GM12865 (cell line): ENCODE data around the gene WDR1.

Experiments used
- DNase-seq: peaks from one replicate; pipeline ENCODE4 v3.0.0; 2010; ENCODE audit warnings: low read depth
- H3K4me3 ChIP-seq: 2 replicates; pipeline ENCODE4 v1.5.1; 2011; ENCODE audit warnings: mild to moderate bottlenecking, low read depth, low read length, control low read depth
- TF ChIP-seq, protein P1 (sequence below): IDR thresholded peaks from 2 replicates; pipeline ENCODE4 v1.5.1; 2011; ENCODE audit warnings: low read length, control low read depth, low read depth, inconsistent platforms; ENCODE audit not compliant: insufficient read depth; ENCODE audit errors: missing control alignments

The WDR1 gene

DNA sequence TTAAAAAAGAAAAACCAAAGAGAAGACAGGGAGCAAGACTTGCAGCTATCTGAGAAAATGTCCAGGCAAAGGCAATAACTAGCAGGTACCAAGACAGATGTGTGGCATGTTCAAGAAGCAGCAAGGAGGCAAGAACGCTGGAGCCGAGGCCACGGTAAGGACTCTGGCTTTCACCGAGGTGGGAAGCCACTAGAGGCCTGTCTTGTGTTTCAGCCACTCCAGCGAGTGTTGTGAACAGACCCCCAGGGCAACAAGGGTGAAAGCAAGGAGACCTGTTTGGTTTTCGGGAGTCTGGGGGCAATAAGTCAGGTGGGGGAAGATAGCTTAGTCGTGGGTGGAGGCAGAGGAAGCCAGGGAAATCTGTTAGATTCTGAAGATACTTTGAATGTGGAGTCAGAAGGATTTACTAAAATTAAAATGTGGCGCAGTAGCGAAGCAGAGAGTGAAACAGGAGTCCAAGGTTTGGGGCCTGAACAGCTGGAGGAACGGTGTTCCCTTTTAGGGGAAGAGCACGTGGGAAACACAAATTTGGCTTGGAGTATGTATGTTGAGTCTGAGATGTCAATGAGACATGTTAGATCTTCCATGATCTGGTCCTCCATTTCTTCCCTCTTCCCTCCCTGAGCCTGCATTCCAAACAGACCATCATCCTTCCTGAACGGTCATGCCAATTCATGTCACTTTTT lies 3.1 kb downstream of the WDR1 start:
- TF ChIP-seq, protein P1, sequence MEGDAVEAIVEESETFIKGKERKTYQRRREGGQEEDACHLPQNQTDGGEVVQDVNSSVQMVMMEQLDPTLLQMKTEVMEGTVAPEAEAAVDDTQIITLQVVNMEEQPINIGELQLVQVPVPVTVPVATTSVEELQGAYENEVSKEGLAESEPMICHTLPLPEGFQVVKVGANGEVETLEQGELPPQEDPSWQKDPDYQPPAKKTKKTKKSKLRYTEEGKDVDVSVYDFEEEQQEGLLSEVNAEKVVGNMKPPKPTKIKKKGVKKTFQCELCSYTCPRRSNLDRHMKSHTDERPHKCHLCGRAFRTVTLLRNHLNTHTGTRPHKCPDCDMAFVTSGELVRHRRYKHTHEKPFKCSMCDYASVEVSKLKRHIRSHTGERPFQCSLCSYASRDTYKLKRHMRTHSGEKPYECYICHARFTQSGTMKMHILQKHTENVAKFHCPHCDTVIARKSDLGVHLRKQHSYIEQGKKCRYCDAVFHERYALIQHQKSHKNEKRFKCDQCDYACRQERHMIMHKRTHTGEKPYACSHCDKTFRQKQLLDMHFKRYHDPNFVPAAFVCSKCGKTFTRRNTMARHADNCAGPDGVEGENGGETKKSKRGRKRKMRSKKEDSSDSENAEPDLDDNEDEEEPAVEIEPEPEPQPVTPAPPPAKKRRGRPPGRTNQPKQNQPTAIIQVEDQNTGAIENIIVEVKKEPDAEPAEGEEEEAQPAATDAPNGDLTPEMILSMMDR = no peak
- DNase-seq = no peak
- H3K4me3 ChIP-seq = no peak overlapping the region

DNA sequence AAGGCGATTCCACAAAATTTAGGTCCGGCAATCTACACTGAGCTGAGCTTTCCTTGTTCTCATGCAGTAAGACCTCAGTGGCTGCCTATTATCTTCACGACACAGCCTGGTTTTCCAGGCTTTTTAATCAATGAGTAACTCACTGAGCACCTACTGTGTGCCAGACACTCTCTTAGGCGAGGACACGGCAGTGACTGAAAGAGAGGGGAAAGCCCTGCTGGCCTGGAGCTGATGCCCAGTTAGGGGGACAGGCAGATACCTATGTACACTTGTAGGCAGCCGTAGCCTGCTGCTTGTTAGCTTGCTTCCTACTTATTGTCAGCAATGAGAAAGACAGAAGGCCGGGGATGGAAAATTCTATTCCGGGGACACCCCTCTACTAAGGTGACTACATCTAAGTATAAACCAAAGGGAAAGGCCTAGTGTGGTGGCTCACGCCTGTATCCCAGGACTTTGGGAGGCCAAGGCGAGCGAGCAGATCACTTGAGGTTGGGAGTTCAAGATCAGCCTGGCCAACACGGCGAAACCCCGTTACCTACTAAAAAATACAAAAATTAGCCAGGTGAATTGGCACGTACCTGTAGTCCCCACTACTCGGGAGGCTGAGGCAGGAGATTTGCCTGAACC lies 3.8 kb downstream of the WDR1 start:
- no peak for DNase-seq
- TF ChIP-seq, protein P1 = no peak
- H3K4me3 ChIP-seq = no peak overlapping the region

DNA sequence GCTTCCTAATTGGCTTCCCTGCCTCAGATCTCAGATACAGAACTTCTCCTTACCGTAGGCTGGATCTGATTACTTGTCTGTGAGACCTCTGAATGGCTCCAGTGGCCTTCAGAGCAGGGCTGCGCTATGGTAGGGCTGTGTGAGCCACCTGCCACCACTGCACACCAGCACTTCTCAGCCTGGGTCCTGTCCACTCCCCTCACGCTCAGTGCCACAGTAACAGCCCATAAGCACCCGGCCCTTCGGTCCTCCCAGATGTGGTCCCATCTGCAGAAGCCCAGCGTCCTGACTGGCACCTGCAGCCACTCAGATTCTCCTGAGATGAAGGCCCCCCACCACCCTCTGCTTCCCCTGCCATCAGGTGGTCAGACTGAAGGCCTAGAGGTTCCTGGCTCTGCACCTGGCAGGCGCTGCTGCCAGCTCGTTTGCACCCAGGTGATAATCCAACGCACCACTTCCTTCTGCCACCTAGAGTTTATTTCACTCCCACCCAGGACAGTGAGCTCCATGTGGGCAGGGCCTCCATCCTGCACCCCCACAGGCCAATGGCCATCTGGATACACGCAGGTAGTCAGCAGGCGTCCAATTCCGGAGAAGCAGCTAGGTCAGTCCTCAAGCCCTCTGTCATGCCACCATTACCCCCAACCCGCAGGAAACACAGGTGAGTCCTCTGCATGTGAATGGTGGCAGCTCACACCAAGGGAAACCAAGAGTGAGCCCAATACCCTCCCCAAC lies 5.4 kb downstream of the WDR1 start:
- no peak for DNase-seq
- TF ChIP-seq, protein P1 = no peak
- no peak overlapping the region for H3K4me3 ChIP-seq

DNA sequence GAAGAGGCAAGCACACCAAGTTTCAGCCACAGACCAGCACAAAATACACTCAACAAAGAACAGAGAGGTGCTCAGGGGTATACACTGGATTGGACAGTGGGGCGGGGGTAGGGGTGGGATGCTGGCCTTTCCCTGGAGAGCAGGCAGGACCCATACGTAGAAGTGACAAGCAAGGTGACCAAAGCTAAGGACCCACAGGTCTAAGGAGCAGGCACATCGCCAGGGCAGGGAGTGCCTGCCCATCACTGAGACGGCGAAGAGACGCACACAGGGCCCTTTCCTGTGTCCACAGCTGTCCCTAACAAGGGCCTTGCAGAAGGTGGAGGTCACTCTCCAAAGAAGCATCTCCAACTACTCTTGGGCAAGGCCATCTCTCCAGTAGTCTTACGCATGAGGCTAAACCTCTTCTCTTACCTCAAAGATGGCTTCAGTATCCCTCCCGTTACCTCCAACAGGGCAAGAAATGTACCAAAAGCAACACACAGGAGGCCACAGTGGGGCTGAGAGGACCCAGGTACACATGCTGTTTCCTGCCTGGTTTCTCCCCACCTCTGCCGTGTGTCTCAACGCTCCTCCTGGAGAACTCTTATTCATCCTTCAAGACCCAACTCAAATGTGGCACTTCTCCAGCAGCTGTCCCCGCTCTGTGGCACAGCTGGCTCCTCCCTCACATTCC lies 6.5 kb downstream of the WDR1 start:
- DNase-seq = no peak
- TF ChIP-seq, protein P1 = no peak
- no peak overlapping the region for H3K4me3 ChIP-seq

DNA sequence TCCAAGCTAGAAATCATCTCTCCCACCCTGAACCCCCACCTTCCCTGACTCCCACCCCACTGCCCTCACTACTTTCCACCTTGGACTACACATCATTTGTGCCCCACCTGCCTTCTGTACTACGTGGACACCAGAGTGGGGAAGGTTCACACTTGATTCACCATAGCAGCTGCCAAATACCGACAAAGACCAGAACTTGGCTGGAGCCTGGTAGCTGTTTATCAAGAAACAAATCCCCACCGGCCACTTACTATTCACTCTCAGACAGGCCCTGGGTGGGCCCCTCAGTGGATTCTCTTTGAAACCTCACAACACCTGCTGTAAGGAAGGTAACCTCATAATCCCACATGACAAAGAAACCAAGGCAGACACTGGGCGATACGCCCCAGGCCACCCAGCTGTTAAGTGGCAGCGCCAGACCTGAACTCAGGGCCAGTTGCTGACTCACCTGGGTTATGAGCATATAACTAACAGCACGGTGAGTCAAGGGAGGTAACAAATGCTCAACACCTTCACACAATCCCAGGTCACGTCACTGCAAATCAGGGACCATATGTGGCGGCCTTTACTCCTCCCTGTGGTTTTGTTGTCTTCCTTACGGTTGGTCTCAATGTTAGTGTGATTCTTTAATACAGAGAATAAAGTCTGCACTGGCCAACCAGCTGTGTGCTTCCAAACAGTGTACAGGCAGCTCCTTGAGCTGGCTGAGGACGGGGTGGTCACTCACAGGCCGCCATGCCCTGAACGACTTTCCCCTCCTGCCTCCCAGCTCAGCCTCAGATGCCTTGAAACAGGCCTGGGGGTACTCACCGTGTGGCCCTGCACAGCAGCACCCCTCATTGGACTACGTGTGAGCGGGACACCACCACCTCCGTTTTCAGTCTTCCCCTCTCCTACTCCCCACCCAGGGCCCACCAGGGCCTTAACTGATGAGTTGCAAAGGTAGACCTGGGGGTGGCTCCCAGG lies 7.5 kb downstream of the WDR1 start:
- H3K4me3 ChIP-seq = no peak overlapping the region
- no peak for DNase-seq
- TF ChIP-seq, protein P1 = no peak

DNA sequence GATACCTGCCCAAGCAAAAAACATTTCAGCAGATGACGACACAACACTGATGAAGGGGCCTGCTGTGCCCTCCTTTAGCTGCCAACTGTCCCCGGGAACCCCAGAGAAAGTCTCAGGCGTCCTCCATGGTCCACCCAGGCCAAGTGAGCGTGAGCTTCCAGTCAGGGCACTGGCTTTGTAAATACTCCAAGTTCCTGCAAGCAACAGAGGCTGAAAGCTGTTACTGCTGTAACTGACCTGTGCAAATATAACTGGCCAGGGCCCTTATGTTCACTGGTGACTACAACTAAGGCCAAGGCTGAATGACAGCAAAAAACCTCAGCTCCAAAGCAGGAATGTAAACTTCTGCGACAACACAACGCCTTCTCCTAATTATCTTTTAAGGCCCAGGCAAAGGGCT lies 8.2 kb downstream of the WDR1 start:
- TF ChIP-seq, protein P1 = no peak
- H3K4me3 ChIP-seq = no peak overlapping the region
- no peak for DNase-seq
